ENCODE data around the gene RETN. TPM values are rescaled to one million over a fixed set of nuclear protein-coding genes. Genes with fewer than 3 reads are reported as not detected.

RETN gene
- total and polyA plus RNA-seq, 8 donors = 2.2 to 5.9 TPM; not detected in 6

GRCh38 chr19:7716762-7717161 lies 47.9 kb downstream of the RETN start:
- DNase-seq (no peak), FAIRE-seq (no peak), ATAC-seq (no peak)
- WGBS, 2 donors = 50 to 73% methylated on average over 1 of the region's 1 CpG
- Histone ChIP-seq H3K9me3 (no peaks in the 10 kb centered on the region), H3K4me3 (no peak overlapping the region), H3K36me3 (no peaks in the 10 kb centered on the region), H3K27ac (no peak overlapping the region), H3K27me3 (no peaks in the 10 kb centered on the region), H3K4me1 (no peaks in the 10 kb centered on the region)
- intact Hi-C loops (cut with DNase I) = no loop called here
- TF ChIP-seq, protein P1, sequence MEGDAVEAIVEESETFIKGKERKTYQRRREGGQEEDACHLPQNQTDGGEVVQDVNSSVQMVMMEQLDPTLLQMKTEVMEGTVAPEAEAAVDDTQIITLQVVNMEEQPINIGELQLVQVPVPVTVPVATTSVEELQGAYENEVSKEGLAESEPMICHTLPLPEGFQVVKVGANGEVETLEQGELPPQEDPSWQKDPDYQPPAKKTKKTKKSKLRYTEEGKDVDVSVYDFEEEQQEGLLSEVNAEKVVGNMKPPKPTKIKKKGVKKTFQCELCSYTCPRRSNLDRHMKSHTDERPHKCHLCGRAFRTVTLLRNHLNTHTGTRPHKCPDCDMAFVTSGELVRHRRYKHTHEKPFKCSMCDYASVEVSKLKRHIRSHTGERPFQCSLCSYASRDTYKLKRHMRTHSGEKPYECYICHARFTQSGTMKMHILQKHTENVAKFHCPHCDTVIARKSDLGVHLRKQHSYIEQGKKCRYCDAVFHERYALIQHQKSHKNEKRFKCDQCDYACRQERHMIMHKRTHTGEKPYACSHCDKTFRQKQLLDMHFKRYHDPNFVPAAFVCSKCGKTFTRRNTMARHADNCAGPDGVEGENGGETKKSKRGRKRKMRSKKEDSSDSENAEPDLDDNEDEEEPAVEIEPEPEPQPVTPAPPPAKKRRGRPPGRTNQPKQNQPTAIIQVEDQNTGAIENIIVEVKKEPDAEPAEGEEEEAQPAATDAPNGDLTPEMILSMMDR (IDR thresholded peaks at IDR 0.05) = no peak

DNA sequence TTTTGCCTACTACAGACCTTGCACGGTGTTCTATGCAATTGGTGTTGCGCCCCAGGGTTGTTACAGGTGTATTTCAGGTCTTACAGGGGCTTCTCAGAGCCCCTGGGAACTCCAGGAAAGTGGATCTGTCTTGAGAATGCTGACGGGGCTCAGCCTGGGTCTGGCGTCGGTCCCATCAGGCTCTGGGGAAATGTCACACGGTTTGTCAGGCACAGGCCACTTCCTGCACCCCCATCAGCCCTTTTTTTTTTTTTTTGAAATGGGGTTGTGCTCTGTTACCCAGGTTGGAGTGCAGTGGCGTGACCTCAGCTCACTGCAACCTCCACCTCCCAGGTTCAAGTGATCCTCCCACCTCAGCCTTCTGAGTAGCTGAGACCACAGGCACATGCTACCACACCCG lies 49.8 kb downstream of the RETN start:
- Histone ChIP-seq H3K9me3 (no peaks in the 10 kb centered on the region), H3K27me3 (no peaks in the 10 kb centered on the region), H3K4me1 (no peaks in the 10 kb centered on the region), H3K27ac (no peak overlapping the region), H3K4me3 (no peak overlapping the region), H3K36me3 (no peaks in the 10 kb centered on the region)
- no peak for DNase-seq
- ATAC-seq = no peak
- TF ChIP-seq, protein P1 (IDR thresholded peaks at IDR 0.05) = no peak
- 45 to 51% methylated on average over 8 of the region's 8 CpGs for WGBS, 2 donors
- intact Hi-C loops (cut with DNase I) = no loop called here
- no peak for FAIRE-seq

Other genes with a start within 250 kb of the RETN start
- 1 to 10 TPM; 1.5 to 3.2 (median 2.2) TPM for gene PEX11G, start 180.0 kb upstream of the RETN start, total RNA-seq
- 1 to 10 TPM; 5.9 to 6.8 TPM for gene PEX11G, start 180.0 kb upstream of the RETN start, polyA plus RNA-seq
- gene ZNF358, start 152.9 kb upstream of the RETN start, total RNA-seq = 10 to 100 TPM; 22.6 to 33.9 (median 23.3) TPM
- 10 to 100 TPM; 35.5 to 68.8 TPM for gene ZNF358, start 152.9 kb upstream of the RETN start, polyA plus RNA-seq
- 10 to 100 TPM in 2 of 6 donors, 1 to 10 TPM in 4; 6.9 to 16.8 (median 9.3) TPM for gene MCOLN1, start 146.4 kb upstream of the RETN start, total RNA-seq
- gene MCOLN1, start 146.4 kb upstream of the RETN start, polyA plus RNA-seq = 10 to 100 TPM; 33.5 to 35.4 TPM
- 10 to 100 TPM; 25.4 to 65.2 (median 32.8) TPM for gene PNPLA6, start 133.3 kb upstream of the RETN start, total RNA-seq
- 10 to 100 TPM; 53.7 to 86.2 TPM for gene PNPLA6, start 133.3 kb upstream of the RETN start, polyA plus RNA-seq
- 10 to 100 TPM; 12.1 to 25.5 (median 20.6) TPM for gene CAMSAP3, start 73.2 kb upstream of the RETN start, total RNA-seq
- 10 to 100 TPM; 52.6 to 64.5 TPM for gene CAMSAP3, start 73.2 kb upstream of the RETN start, polyA plus RNA-seq
- 10 to 100 TPM; 16.8 to 27.9 (median 22.5) TPM for gene XAB2, start 39.5 kb upstream of the RETN start, total RNA-seq
- gene XAB2, start 39.5 kb upstream of the RETN start, polyA plus RNA-seq = 10 to 100 TPM; 63.7 to 71.5 TPM
- 10 to 100 TPM; 31.6 to 56.6 (median 47.3) TPM for gene PET100, start 39.3 kb upstream of the RETN start, total RNA-seq
- 10 to 100 TPM; 91.0 to 95.6 TPM for gene PET100, start 39.3 kb upstream of the RETN start, polyA plus RNA-seq
- 1 to 10 TPM; 1.1 to 3.7 (median 1.8) TPM for gene PCP2, start 35.3 kb upstream of the RETN start, total RNA-seq
- gene PCP2, start 35.3 kb upstream of the RETN start, polyA plus RNA-seq = 10 to 100 TPM in 1 of 2 donors, 1 to 10 TPM in 1; 8.8 to 35.6 TPM
- 100 to 1,000 TPM in 1 of 6 donors, 10 to 100 TPM in 5; 45.6 to 104 (median 73.4) TPM for gene STXBP2, start 31.9 kb upstream of the RETN start, total RNA-seq
- 100 to 1,000 TPM; 143 to 216 TPM for gene STXBP2, start 31.9 kb upstream of the RETN start, polyA plus RNA-seq
- gene MCEMP1, start 8.0 kb downstream of the RETN start, total RNA-seq = 1 to 10 TPM in 1 of 6 donors, under 1 TPM in 3, not detected in 2; 0.16 to 1.5 (median 0.67) TPM
- under 1 TPM; 0.19 to 0.28 TPM for gene MCEMP1, start 8.0 kb downstream of the RETN start, polyA plus RNA-seq
- 10 to 100 TPM; 26.7 to 49.8 (median 38.3) TPM for gene TRAPPC5, start 11.8 kb downstream of the RETN start, total RNA-seq
- gene TRAPPC5, start 11.8 kb downstream of the RETN start, polyA plus RNA-seq = 10 to 100 TPM; 53.0 to 89.9 TPM
- gene FCER2, start 33.1 kb downstream of the RETN start, total RNA-seq = under 1 TPM in 2 of 6 donors, not detected in 4; 0.19 to 0.51 TPM
- gene FCER2, start 33.1 kb downstream of the RETN start, polyA plus RNA-seq = under 1 TPM in 1 of 2 donors, not detected in 1; 0.08 TPM
- 1 to 10 TPM in 1 of 6 donors, under 1 TPM in 2, not detected in 3; 0.16 to 1.1 (median 0.90) TPM for gene CLEC4G, start 63.1 kb downstream of the RETN start, total RNA-seq
- under 1 TPM; 0.09 to 0.68 TPM for gene CLEC4G, start 63.1 kb downstream of the RETN start, polyA plus RNA-seq
- 1 to 10 TPM in 3 of 6 donors, under 1 TPM in 3; 0.23 to 7.0 (median 1.5) TPM for gene CD209, start 78.5 kb downstream of the RETN start, total RNA-seq
- gene CD209, start 78.5 kb downstream of the RETN start, polyA plus RNA-seq = under 1 TPM; 0.19 to 0.49 TPM
- not detected for gene CLEC4M, start 94.2 kb downstream of the RETN start, total RNA-seq
- gene CLEC4M, start 94.2 kb downstream of the RETN start, polyA plus RNA-seq = not detected
- 1 to 10 TPM; 3.0 to 5.2 (median 4.6) TPM for gene EVI5L, start 161.2 kb downstream of the RETN start, total RNA-seq
- gene EVI5L, start 161.2 kb downstream of the RETN start, polyA plus RNA-seq = 1 to 10 TPM; 7.6 to 9.1 TPM
- gene PRR36, start 205.3 kb downstream of the RETN start, total RNA-seq = 1 to 10 TPM; 1.6 to 2.1 (median 1.8) TPM
- gene PRR36, start 205.3 kb downstream of the RETN start, polyA plus RNA-seq = 1 to 10 TPM; 2.8 to 3.1 TPM
- 1 to 10 TPM; 4.6 to 6.1 (median 5.0) TPM for gene LRRC8E, start 219.5 kb downstream of the RETN start, total RNA-seq
- 1 to 10 TPM; 2.6 to 3.2 TPM for gene LRRC8E, start 219.5 kb downstream of the RETN start, polyA plus RNA-seq
- gene MAP2K7, start 234.8 kb downstream of the RETN start, total RNA-seq = 10 to 100 TPM; 13.9 to 21.0 (median 16.1) TPM
- gene MAP2K7, start 234.8 kb downstream of the RETN start, polyA plus RNA-seq = 10 to 100 TPM; 21.6 to 45.3 TPM
- 1 to 10 TPM in 1 of 6 donors, under 1 TPM in 4, not detected in 1; 0.16 to 1.1 (median 0.52) TPM for gene TGFBR3L, start 245.8 kb downstream of the RETN start, total RNA-seq
- gene TGFBR3L, start 245.8 kb downstream of the RETN start, polyA plus RNA-seq = 1 to 10 TPM in 1 of 2 donors, not detected in 1; 2.2 TPM